Bladder microvascular endothelial cell (primary cell): ENCODE data around the gene PHYHIPL. TPM values are rescaled to one million over a fixed set of nuclear protein-coding genes. Genes with fewer than 3 reads are reported as not detected.

Experiments used
- total RNA-seq: library from RNA; depleted of rRNA; stranded (reverse); fragments of >200 nt; gene quantifications from 2 replicates; pipeline ENCODE4 v1.2.3, GENCODE V29; 2014

Gene PHYHIPL
- not detected in 2 replicates for total RNA-seq

DNA sequence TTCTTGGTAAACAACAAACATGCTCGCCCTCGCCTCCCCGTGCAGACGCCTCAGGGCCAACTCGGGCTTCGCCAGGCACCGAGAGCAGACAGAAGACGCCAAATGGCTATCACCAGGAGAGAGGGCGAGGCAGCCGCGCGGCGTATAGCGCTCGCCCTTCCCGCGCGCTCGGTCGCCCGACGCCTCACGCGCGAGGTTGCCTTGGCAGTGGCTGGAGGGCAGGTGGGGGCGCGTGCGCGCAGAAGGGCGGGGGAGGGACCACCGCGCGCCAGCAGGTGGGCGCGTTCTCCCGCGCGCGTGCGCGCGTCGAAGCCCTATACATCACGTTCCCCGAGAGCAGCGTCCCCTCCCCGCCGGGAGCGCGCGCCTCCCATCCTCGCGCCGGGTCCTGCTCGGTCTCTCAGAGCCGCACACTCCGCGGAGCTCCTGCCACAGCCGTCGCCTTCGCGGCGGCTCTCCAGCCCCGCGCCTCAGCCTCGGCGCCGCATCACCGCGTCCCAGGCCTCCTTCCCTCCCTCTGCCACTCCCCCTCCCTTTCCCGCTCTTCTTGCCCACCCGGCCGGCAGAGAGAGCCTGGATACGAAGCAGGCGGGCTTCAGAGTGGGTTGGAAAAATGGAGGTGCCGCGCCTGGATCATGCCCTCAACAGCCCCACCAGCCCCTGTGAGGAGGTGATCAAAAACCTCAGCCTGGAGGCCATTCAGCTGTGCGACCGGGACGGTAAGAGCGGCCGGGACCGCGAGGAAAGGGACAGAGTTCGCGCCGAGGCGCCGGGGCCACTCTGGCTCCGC is at the start of gene PHYHIPL:
Gene PHYHIPL, plus strand, starts transcription at position 403 of the 790 bp plus-strand sequence. Its CDS starts 211 bp downstream, at position 614.

Other genes with a start within 250 kb of the PHYHIPL start
- gene FAM13C, start 185.9 kb downstream of the PHYHIPL start, total RNA-seq = 3.1 and 10.2 TPM in 2 replicates